Large intestine (tissue), 3 donors: ENCODE data around the gene CEP135. TPM values are rescaled to one million over a fixed set of nuclear protein-coding genes. Genes with fewer than 3 reads are reported as not detected.
"Not testable (repeated sequence)": the region's sequence is repeated elsewhere in the genome, so short reads cannot be mapped to it uniquely, and the experiment has no call there.

Experiments
- DNase-seq, 2 donors: peaks; one replicate each; pipeline versions ENCODE4 v3.0.0 to v3.0.0-alpha.2; 2013
- H3K27ac ChIP-seq: one replicate; pipeline ENCODE4 v1.5.1; 2013; ENCODE audit warnings: low read length
- H3K27me3 ChIP-seq: 2 replicates; pipeline ENCODE4 v1.6.1; 2013; ENCODE audit warnings: low read length; ENCODE audit not compliant: control insufficient read depth, insufficient read depth
- H3K36me3 ChIP-seq: 2 replicates; pipeline ENCODE4 v1.6.1; 2013; ENCODE audit warnings: low read length; ENCODE audit not compliant: control insufficient read depth, insufficient read depth
- H3K4me1 ChIP-seq: one replicate; pipeline ENCODE4 v1.6.1; 2013; ENCODE audit warnings: low read length; ENCODE audit not compliant: control insufficient read depth, insufficient read depth
- H3K4me3 ChIP-seq: one replicate; pipeline ENCODE4 v1.5.1; 2013; ENCODE audit warnings: low read length
- H3K9me3 ChIP-seq: one replicate; pipeline ENCODE4 v1.6.1; 2013; ENCODE audit warnings: mild to moderate bottlenecking, low read depth, low read length, moderate library complexity; ENCODE audit not compliant: control insufficient read depth
- WGBS: methylation state at CpG from one replicate; pipeline ENCODE4 v1.1.5; 2013; ENCODE audit warnings: low lambda C conversion rate; ENCODE audit not compliant: insufficient coverage; 5-methylcytosine and 5-hydroxymethylcytosine counted together
- polyA plus RNA-seq: library from polyadenylated mRNA; unstranded; fragments of 120-200 nt; gene quantifications from one replicate; pipeline ENCODE4 v1.2.1, GENCODE V29; 2013

The CEP135 gene
- polyA plus RNA-seq, 1 donor = 10.7 TPM

DNA sequence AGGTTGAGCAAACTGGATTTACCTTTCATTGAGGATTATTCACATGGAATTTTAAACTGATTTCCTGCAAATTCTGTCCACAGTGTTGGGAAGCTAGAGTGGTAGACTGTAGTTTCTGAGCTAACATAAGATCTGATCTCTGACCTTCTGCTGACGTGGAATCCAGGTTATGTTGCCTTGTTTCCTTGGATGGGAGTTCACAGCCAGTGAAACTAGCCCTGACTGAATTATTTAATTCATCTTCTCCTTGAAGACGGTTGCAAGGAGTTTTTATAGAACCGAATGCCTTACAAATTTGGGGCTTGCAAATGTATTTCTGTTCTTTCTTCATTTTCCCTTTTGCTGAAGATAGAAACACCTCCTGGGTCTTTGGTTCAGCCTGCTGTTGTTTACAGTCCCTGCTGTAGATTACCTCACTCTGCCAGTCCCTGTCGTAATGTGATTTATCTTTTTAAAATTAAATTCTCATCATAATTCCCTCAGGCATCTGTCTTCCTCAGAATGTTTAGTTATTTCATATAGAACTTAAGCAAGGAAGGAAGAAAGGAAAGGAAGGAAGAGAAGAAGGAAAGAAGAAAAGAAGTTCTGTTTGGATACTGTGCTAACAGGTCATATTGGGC lies 113.9 kb downstream of the CEP135 start:
- no peaks in the 10 kb centered on the region for H3K9me3 ChIP-seq
- no peak overlapping the region for H3K4me3 ChIP-seq
- 60% methylated on average over 3 of the region's 4 CpGs for WGBS
- H3K27me3 ChIP-seq = no peaks in the 10 kb centered on the region
- no peaks in the 10 kb centered on the region for H3K4me1 ChIP-seq
- H3K36me3 ChIP-seq = peaks cover 3% of the 10 kb centered on the region
- no peak overlapping the region for H3K27ac ChIP-seq
- no peak for DNase-seq

DNA sequence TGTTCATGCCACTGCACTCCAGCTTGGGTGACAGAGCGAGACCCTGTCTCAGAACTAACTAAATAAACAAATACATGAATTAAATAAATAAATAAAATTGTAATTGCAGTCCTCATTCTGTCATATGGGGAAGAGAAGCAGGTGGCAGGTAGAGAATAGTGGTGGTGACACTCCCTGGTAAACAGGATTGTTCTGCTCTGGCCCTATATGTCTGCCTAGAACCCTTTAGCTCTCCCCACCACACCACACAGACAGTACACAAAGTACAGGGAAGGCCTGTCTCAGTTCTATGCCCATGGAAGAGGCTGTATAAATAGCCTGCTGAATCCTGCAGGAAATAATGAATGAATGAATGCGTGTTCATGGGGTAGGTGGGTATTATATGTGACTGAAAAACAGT lies 117.7 kb downstream of the CEP135 start:
- 100% methylated on average over 1 of the region's 2 CpGs for WGBS
- Histone ChIP-seq H3K27ac (no peak overlapping the region), H3K4me1 (no peaks in the 10 kb centered on the region), H3K9me3 (no peaks in the 10 kb centered on the region), H3K4me3 (no peak overlapping the region), H3K36me3 (peaks cover 3% of the 10 kb centered on the region), H3K27me3 (no peaks in the 10 kb centered on the region)
- no peak for DNase-seq

DNA sequence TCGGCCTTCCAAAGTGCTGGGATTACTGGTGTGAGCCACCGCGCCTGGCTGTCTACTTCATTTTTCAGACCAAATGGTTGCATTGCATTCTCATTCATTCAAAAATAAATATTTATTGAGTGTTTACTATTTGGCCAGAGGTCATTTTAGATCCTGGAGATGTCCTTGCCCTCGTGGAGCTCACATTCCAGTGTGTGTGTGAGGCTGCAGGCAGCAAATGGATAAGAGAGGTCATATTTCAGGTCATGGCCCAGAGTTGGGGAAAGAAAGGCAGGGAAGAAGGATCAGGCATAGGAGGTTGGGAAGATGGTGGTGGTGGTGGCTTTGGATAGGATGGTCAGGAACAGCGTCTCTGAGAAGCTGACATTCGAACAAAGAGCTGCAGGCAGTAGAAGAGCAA lies 119.1 kb downstream of the CEP135 start:
- H3K36me3 ChIP-seq = peaks cover 3% of the 10 kb centered on the region
- no peaks in the 10 kb centered on the region for H3K4me1 ChIP-seq
- no peak for DNase-seq
- H3K9me3 ChIP-seq = no peaks in the 10 kb centered on the region
- no peak overlapping the region for H3K4me3 ChIP-seq
- H3K27me3 ChIP-seq = no peaks in the 10 kb centered on the region
- 100% methylated on average over 1 of the region's 6 CpGs for WGBS
- no peak overlapping the region for H3K27ac ChIP-seq

DNA sequence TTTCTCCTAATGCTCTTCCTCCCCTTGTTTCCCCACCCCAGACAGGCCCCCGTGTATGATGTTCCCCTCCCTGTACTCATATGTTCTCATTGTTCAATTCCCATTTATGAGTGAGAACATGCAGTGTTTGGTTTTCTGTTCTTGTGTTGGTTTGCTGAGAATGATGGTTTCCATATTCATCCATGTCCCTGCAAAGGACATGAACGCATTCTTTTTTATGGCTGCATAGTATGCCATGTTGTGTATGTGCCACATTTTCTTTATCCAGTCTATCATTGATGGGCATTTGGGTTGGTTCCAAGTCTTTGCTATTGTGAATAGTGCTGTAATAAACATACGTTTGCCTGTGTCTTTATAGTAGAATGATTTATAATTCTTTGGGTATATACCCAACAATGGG lies 124.0 kb downstream of the CEP135 start:
- not testable (repeated sequence) for DNase-seq, H3K4me1 ChIP-seq, H3K27ac ChIP-seq, H3K27me3 ChIP-seq, H3K36me3 ChIP-seq, H3K9me3 ChIP-seq, H3K4me3 ChIP-seq
- WGBS = 86% methylated on average over 1 of the region's 3 CpGs

DNA sequence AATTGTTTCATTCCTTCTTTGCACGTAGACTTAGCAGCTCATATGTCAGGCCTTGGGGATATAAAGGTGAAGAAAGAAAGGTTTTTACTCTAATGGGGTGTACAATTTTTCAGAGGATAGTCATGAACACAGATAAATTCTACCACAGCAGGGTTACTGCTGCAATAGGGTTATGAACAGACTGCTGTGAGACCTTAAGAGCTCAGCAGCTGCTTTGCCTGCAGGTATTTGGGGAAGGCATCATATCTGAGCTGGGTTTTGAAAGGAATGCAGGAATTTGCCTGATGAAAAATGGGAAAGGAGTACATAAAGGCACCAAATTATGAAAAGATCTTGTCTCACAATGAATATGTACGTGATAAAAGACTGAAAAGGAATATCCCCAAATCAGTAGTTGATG lies 128.9 kb downstream of the CEP135 start:
- no peak overlapping the region for H3K27ac ChIP-seq

DNA sequence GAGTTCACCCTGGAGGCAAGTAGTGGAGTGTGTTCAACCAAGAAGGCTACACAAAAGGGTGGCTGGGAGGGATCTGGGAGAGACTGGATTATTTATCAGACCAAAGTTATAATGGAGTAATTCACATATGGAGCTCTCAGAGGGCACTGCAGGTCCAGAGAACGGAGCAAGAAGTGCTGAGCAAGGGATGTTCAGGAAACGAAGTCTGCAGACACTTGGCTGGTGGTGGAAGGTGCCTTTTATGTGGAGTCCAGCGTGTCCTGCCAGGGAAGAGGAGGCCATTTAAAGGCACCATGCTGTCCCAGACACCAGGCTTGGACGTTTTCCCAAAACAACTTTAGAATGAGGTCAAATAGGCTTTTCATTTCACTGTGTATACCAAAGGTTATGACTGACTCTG lies 130.1 kb downstream of the CEP135 start:
- DNase-seq = no peak
- Histone ChIP-seq H3K27me3 (no peaks in the 10 kb centered on the region), H3K36me3 (no peaks in the 10 kb centered on the region), H3K4me3 (no peak overlapping the region), H3K27ac (no peak overlapping the region), H3K4me1 (peaks cover 4% of the 10 kb centered on the region), H3K9me3 (peaks cover 6% of the 10 kb centered on the region)
- WGBS = no CpG with 5 or more reads among the region's 4 CpGs

More for the DNA sequence above, 128.9 kb downstream of the CEP135 start:
- WGBS = 100% methylated on average over 2 of the region's 2 CpGs
- Histone ChIP-seq H3K27me3 (no peaks in the 10 kb centered on the region), H3K4me3 (no peak overlapping the region), H3K36me3 (no peaks in the 10 kb centered on the region), H3K4me1 (peaks cover 4% of the 10 kb centered on the region), H3K9me3 (peaks cover 6% of the 10 kb centered on the region)
- no peak for DNase-seq

DNA sequence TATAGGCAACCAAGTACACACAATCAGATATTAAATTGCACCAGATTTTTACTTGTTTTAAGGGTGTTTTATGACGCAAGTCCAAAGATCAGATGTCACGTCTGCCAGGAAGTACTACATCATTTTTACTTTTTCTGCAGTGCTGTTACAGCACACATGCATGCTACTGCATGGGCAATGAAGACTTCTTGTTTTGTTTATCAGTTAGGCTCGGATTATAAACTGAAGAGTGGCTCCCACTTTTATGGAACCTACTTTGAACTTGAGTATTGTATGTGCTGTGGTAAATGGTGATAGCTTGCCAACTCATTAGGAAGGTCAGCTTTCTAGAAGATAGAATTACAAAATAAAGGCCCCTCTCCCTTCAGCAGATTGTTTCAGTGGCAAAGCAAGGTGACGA lies 131.6 kb downstream of the CEP135 start:
- H3K9me3 ChIP-seq = peaks cover 6% of the 10 kb centered on the region
- no peak overlapping the region for H3K4me3 ChIP-seq
- peaks cover 4% of the 10 kb centered on the region for H3K4me1 ChIP-seq
- H3K36me3 ChIP-seq = no peaks in the 10 kb centered on the region
- DNase-seq = peak; percentile 47 to 78
- no peaks in the 10 kb centered on the region for H3K27me3 ChIP-seq
- 82% methylated on average over 2 of the region's 4 CpGs for WGBS
- no peak overlapping the region for H3K27ac ChIP-seq

DNA sequence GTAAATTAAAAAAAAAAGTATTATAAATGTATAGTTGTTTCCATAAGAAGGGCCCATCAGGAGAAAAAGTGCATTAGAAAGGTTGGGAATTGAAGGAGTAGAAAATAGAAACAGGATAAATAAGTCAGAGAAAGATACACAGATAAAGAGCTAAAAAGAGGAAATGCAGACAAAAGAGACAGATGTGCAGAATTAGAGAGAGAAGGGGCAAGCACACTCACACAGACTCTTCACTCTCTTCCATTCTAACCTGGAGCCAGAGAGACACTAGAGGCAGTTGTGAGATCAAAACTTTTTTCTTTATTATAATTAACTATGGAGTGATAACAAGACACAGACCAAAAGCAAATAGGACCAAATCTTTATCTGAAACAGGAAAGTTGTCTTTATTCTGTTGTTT lies 134.1 kb downstream of the CEP135 start:
- peaks cover 5% of the 10 kb centered on the region for H3K9me3 ChIP-seq

More for the DNA sequence above, 134.1 kb downstream of the CEP135 start:
- Histone ChIP-seq H3K27me3 (no peaks in the 10 kb centered on the region), H3K4me3 (no peak overlapping the region), H3K27ac (no peak overlapping the region), H3K4me1 (peaks cover 4% of the 10 kb centered on the region), H3K36me3 (no peaks in the 10 kb centered on the region)
- no peak for DNase-seq

Other genes with a start within 250 kb of the CEP135 start
- gene EXOC1L, start 129.2 kb upstream of the CEP135 start, polyA plus RNA-seq = not detected
- 38.2 TPM for gene EXOC1, start 95.3 kb upstream of the CEP135 start, polyA plus RNA-seq